Mucosa of descending colon (tissue), 3 donors: ENCODE results near the gene PAPSS2. TPM values are rescaled to one million over a fixed set of nuclear protein-coding genes. Genes with fewer than 3 reads are reported as not detected.
A peak's percentile ranks its signal among the peaks of the same experiment; 100 is the strongest.

Experiments
- ATAC-seq: fragments of 200-7000 bp; cut with Tn5 transposase; one replicate; pipeline ENCODE4 v1.9.1; 2020; ENCODE audit warnings: mild to moderate bottlenecking, moderate library complexity
- DNase-seq, 3 donors: peaks; one replicate each; pipeline ENCODE4 v3.0.0-alpha.2; 2020
- H3K36me3 ChIP-seq: fragments of 200-600 bp; one replicate; pipeline ENCODE4 v1.8.0; 2021; ENCODE audit warnings: low read depth, mild to moderate bottlenecking
- H3K4me1 ChIP-seq: fragments of 200-600 bp; one replicate; pipeline ENCODE4 v1.8.0; 2021; ENCODE audit warnings: low read depth, mild to moderate bottlenecking
- H3K4me3 ChIP-seq: fragments of 200-600 bp; one replicate; pipeline ENCODE4 v1.8.0; 2021; ENCODE audit warnings: mild to moderate bottlenecking
- H3K9me3 ChIP-seq: fragments of 200-600 bp; one replicate; pipeline ENCODE4 v1.8.0; 2021; ENCODE audit warnings: mild to moderate bottlenecking
- CTCF ChIP-seq: fragments of 200-600 bp; IDR thresholded peaks from one replicate; pipeline ENCODE4 v1.8.0; 2022; ENCODE audit warnings: antibody characterized with exemption, mild to moderate bottlenecking
- intact Hi-C, 2 donors: fragments of 100-400 bp; cut with DNase I in 1 of 2; cut with micrococcal nuclease in 1 of 2; formaldehyde crosslinking; loops; one replicate each; pipeline versions ENCODE4 v1.11.0 to v1.11.1; 2022; cut with DNase I, micrococcal nuclease
- total RNA-seq, 3 donors: library from RNA; stranded (reverse); fragmentation: NEBNext Ultra II Directional in 2 of 3; extraction: Animal tissue kit (Norgen Biotek cat#: 25700) in 2 of 3; gene quantifications; one replicate each; pipeline versions ENCODE4 v1.2.1 to v1.2.4, GENCODE V29; 2021 to 2023
- donor health status: DM: no; HTN: no; CAD: no; lungs with moderate emphysema.
- donor health status: DM: no; HTN: no; CAD: no.
- donor health status: DM: no; HTN: yes; CAD: no.

Gene PAPSS2
- total RNA-seq, 3 donors from 2014 or later: 123 to 399 (median 147) TPM

GRCh38 chr10:87764072-87764934, 104.6 kb downstream of the PAPSS2 start:
- DNase-seq: no peak
- ATAC-seq: no peak
- no peaks in the 10 kb centered on the region for H3K36me3 ChIP-seq
- intact Hi-C loops: no loop called here
- H3K9me3 ChIP-seq: no peaks in the 10 kb centered on the region
- H3K4me1 ChIP-seq: no peaks in the 10 kb centered on the region
- TF ChIP-seq CTCF: no peak
- H3K4me3 ChIP-seq: no peak overlapping the region

- DNase-seq (no peak), ATAC-seq (no peak)
- Histone ChIP-seq H3K9me3 (no peaks in the 10 kb centered on the region), H3K4me1 (no peaks in the 10 kb centered on the region), H3K36me3 (no peaks in the 10 kb centered on the region), H3K4me3 (no peak overlapping the region)
- TF ChIP-seq CTCF: no peak
- intact Hi-C loops: no loop called here
These were observed 106.1 kb downstream of the PAPSS2 start for GRCh38 chr10:87765666-87766376.

GRCh38 chr10:87767253-87767652, 107.6 kb downstream of the PAPSS2 start:
- Histone ChIP-seq H3K9me3 (no peaks in the 10 kb centered on the region), H3K36me3 (no peaks in the 10 kb centered on the region), H3K4me3 (no peak overlapping the region), H3K4me1 (no peaks in the 10 kb centered on the region)
- no peak for TF ChIP-seq CTCF
- intact Hi-C loops: no loop called here
- ATAC-seq (no peak), DNase-seq (no peak)

- Histone ChIP-seq H3K4me1 (no peaks in the 10 kb centered on the region), H3K4me3 (no peak overlapping the region), H3K9me3 (no peaks in the 10 kb centered on the region), H3K36me3 (no peaks in the 10 kb centered on the region)
- intact Hi-C loops: no loop called here
- peak; percentile 11 for TF ChIP-seq CTCF
- peak; percentile 50 for ATAC-seq
- no peak for DNase-seq
These were observed 112.3 kb downstream of the PAPSS2 start for GRCh38 chr10:87771871-87772500.

GRCh38 chr10:87775766-87776165, 116.1 kb downstream of the PAPSS2 start:
- DNase-seq (no peak), ATAC-seq (no peak)
- no peaks in the 10 kb centered on the region for H3K4me1 ChIP-seq
- TF ChIP-seq CTCF: no peak
- H3K9me3 ChIP-seq: no peaks in the 10 kb centered on the region
- intact Hi-C loops: no loop called here
- no peak overlapping the region for H3K4me3 ChIP-seq
- H3K36me3 ChIP-seq: no peaks in the 10 kb centered on the region
